K562 (cell line): ENCODE results near the gene FETUB. TPM values are rescaled to one million over a fixed set of nuclear protein-coding genes. Genes with fewer than 3 reads are reported as not detected.

Experiments used
- ATF1 ChIP-seq, 2 experiments: fragments of 450-650 bp in 1 of 2; IDR thresholded peaks; 2 replicates each; pipeline ENCODE4 v1.6.1; 2016; ENCODE audit warnings: missing compliant biosample characterization in 1 of 2, missing genetic modification characterization in 1 of 2
- CBX1 ChIP-seq: sonication (generic); IDR thresholded peaks from 2 replicates; pipeline ENCODE4 v1.6.1; 2016; ENCODE audit warnings: antibody characterized with exemption, low read depth, mild to moderate bottlenecking
- CXXC5 ChIP-seq: fragments of 250-450 bp; sonication (Bioruptor Pico); IDR thresholded peaks from 2 replicates; pipeline ENCODE4 v1.8.0; 2022; ENCODE audit warnings: inconsistent platforms, mild to moderate bottlenecking, moderate library complexity
- EGR1 ChIP-seq: fragments of 450-650 bp; conservative IDR thresholded peaks from 2 replicates; pipeline ENCODE4 v1.6.1; 2017; ENCODE audit warnings: mild to moderate bottlenecking
- GATA2 ChIP-seq: sonication (generic); formaldehyde crosslinking; IDR thresholded peaks from 2 replicates; pipeline ENCODE4 v1.4.0; 2020; ENCODE audit warnings: mild to moderate bottlenecking, missing genetic modification reagents
- HCFC1 ChIP-seq: IDR thresholded peaks from 2 replicates; pipeline ENCODE4 v1.6.1; 2012; ENCODE audit warnings: low read depth, low read length, improper control_type of control experiment
- JUN ChIP-seq, 2 experiments: sonication (generic) in 1 of 2; formaldehyde crosslinking in 1 of 2; IDR thresholded peaks; 2 replicates each; pipeline versions ENCODE4 v1.6.1 to v1.8.0; 2012 to 2022; ENCODE audit warnings: borderline replicate concordance in 2 of 2, mild to moderate bottlenecking in 2 of 2, improper control_type of control experiment in 1 of 2, low read depth in 1 of 2, low read length in 1 of 2, missing genetic modification reagents in 1 of 2
- KLF10 ChIP-seq: fragments of 250-450 bp; sonication (Bioruptor Pico); IDR thresholded peaks from 2 replicates; pipeline ENCODE4 v1.6.1; 2021; ENCODE audit warnings: matching md5 sums
- KLF16 ChIP-seq: IDR thresholded peaks from 2 replicates; pipeline ENCODE4 v1.6.1; 2016; ENCODE audit warnings: antibody characterized with exemption
- LEF1 ChIP-seq: fragments of 450-650 bp; IDR thresholded peaks from 2 replicates; pipeline ENCODE4 v1.6.1; 2016; ENCODE audit warnings: mild to moderate bottlenecking
- PHF21A ChIP-seq: fragments of 450-650 bp; IDR thresholded peaks from 2 replicates; pipeline ENCODE4 v1.6.1; 2017; ENCODE audit warnings: low read depth, borderline replicate concordance
- PRPF4 ChIP-seq: fragments of 200-400 bp; formaldehyde crosslinking; IDR thresholded peaks from one replicate; pipeline ENCODE4 v1.6.1; 2017; ENCODE audit warnings: low read length, low read depth, mild to moderate bottlenecking; ENCODE audit not compliant: insufficient read depth, poor library complexity, severe bottlenecking
- RAD21 ChIP-seq, 2 experiments: fragments of 250-450 bp in 1 of 2; fragments of 450-650 bp in 1 of 2; sonication (Bioruptor Pico) in 1 of 2; formaldehyde crosslinking in 1 of 2; IDR thresholded peaks in 1 of 2; conservative IDR thresholded peaks in 1 of 2; 2 replicates each; pipeline versions ENCODE4 v1.4.0 to v1.8.0; 2020 to 2022; ENCODE audit warnings: mild to moderate bottlenecking in 2 of 2, moderate library complexity in 1 of 2
- RFX1 ChIP-seq: fragments of 450-650 bp; IDR thresholded peaks from 2 replicates; pipeline ENCODE4 v1.6.1; 2016; ENCODE audit warnings: mild to moderate bottlenecking, moderate library complexity
- RNF2 ChIP-seq: sonication (generic); IDR thresholded peaks from 2 replicates; pipeline ENCODE4 v1.6.1; 2016
- SMARCA4 ChIP-seq: fragments of 450-650 bp; IDR thresholded peaks from 2 replicates; pipeline ENCODE4 v1.6.1; 2016
- SOX6 ChIP-seq: fragments of 450-650 bp; IDR thresholded peaks from 2 replicates; pipeline ENCODE4 v1.6.1; 2014; ENCODE audit warnings: mild to moderate bottlenecking
- TEAD2 ChIP-seq: fragments of 450-650 bp; IDR thresholded peaks from 2 replicates; pipeline ENCODE4 v1.6.1; 2016; ENCODE audit warnings: missing genetic modification characterization, control low read depth, missing compliant biosample characterization
- ZNF124 ChIP-seq: sonication (generic); formaldehyde crosslinking; IDR thresholded peaks from 2 replicates; pipeline ENCODE4 v1.8.1; 2022; ENCODE audit warnings: missing genetic modification reagents
- ZNF282 ChIP-seq: sonication (generic); formaldehyde crosslinking; IDR thresholded peaks from 2 replicates; pipeline ENCODE4 v1.8.1; 2023; ENCODE audit warnings: missing genetic modification reagents
- ZNF408 ChIP-seq: fragments of 250-450 bp; sonication (Bioruptor Pico); IDR thresholded peaks from 2 replicates; pipeline ENCODE4 v1.4.0; 2020; ENCODE audit warnings: low read depth, mild to moderate bottlenecking, moderate library complexity
- ZNF551 ChIP-seq: fragments of 250-450 bp; sonication (Bioruptor Pico); IDR thresholded peaks from 2 replicates; pipeline ENCODE4 v1.5.0; 2021; ENCODE audit warnings: mild to moderate bottlenecking, moderate library complexity
- polyA plus RNA-seq, 8 experiments: library from polyadenylated mRNA; depleted of rRNA in 4 of 8; stranded (reverse) in 5 of 8; unstranded in 3 of 8; fragments of >200 nt; fragmentation: Nextera tagmentation in 2 of 8; fragmentation: Illumina TruSeq in 1 of 8; extraction: Ambion mirVana in 2 of 8; extraction: Trizol in 1 of 8; gene quantifications; 2 replicates each; pipeline versions ENCODE4 v1.2.1 to v1.2.3, GENCODE V29; 2011 to 2014; ENCODE audit warnings: inconsistent platforms in 1 of 8, missing spikeins in 1 of 8
- total RNA-seq, 7 experiments: library from RNA; depleted of rRNA in 6 of 7; stranded (reverse); fragments of >200 nt in 6 of 7; fragmentation: Illumina TruSeq in 2 of 7; extraction: Trizol in 2 of 7; gene quantifications; 2 replicates each; pipeline versions ENCODE4 v1.2.1 to v1.2.3, GENCODE V29; 2011 to 2021; ENCODE audit warnings: low replicate concordance in 1 of 7
- TF ChIP-seq, protein P1 (sequence below), 2 experiments: fragments of 200-800 bp in 1 of 2; sonication (Bioruptor generic) in 1 of 2; sonication (generic) in 1 of 2; formaldehyde crosslinking in 1 of 2; IDR thresholded peaks in 1 of 2; conservative IDR thresholded peaks in 1 of 2; 2 replicates each; pipeline versions ENCODE4 v1.5.0 to v1.6.1; 2016 to 2020; ENCODE audit warnings: missing compliant biosample characterization in 1 of 2, missing genetic modification characterization in 1 of 2, missing genetic modification reagents in 1 of 2
- TF ChIP-seq, protein P2 (sequence below): fragments of 250-450 bp; sonication (Bioruptor Pico); IDR thresholded peaks from 2 replicates; pipeline ENCODE4 v1.4.0; 2020; ENCODE audit warnings: mild to moderate bottlenecking, moderate library complexity
- TF ChIP-seq, protein P3 (sequence below): sonication (generic); formaldehyde crosslinking; IDR thresholded peaks from 2 replicates; pipeline ENCODE4 v1.8.1; 2022; ENCODE audit warnings: missing genetic modification reagents
- TF ChIP-seq, protein P4 (sequence below): fragments of 450-650 bp; IDR thresholded peaks from 2 replicates; pipeline ENCODE4 v1.6.1; 2016; ENCODE audit warnings: low read depth, mild to moderate bottlenecking, moderate library complexity

FETUB gene
- total and polyA plus RNA-seq, 9 of the 15 experiments (the other 6 are each of a cell fraction or from before 2014, with no cell fraction given): not detected

DNA sequence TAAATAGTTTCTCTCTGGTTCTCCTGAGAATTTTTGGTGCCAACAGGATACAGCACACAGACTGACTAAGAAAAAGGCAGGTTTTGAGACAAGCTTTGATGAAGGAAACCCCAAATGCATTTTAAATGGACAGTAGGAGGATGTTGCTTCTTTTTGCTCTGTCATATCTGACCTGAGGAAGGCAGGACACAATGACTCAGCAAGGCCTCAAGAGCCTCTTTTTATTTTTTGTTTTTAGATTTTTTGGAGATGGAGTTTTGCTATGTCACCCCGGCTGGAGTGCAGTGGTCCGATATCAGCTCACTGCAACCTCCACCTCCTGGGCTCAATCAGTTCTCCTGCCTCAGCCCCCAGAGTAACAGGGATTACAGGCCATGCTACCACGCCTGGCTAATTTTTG lies 60.1 kb downstream of the FETUB start (continued):
- TF ChIP-seq JUN (IDR thresholded peaks at IDR 0.05; ENCODE audit: borderline replicate concordance, low read depth, low read length) (peak; percentile 36; the same call in 1 of the 2 replicates), JUN (CRISPR knock-in tag; IDR thresholded peaks at IDR 0.05; ENCODE audit: borderline replicate concordance) (no peak), GATA2 (CRISPR knock-in tag) (peak; percentile 60), PRPF4 (no peak), TEAD2 (peak; percentile 20; the same call in 1 of the 2 replicates), SOX6 (peak; percentile 73), PHF21A (peak; percentile 87; the same call in 1 of the 2 replicates), CBX1 (no peak), ZNF124 (CRISPR knock-in tag) (no peak), KLF10 (CRISPR knock-in tag) (no peak), RAD21 (CRISPR knock-in tag; conservative IDR thresholded peaks at IDR 0.05 in 1 of 2, IDR thresholded peaks at IDR 0.05 in 1 of 2) (0 out of 4 replicates have a peak, but pooled peaks of 1 of the 2 experiments have one; percentile 16), ATF1 (CRISPR knock-in tag; IDR thresholded peaks at IDR 0.05) (no peak), ATF1 (tag; IDR thresholded peaks at IDR 0.05) (peak; percentile 40; the same call in 1 of the 2 replicates), ZNF551 (CRISPR knock-in tag) (no peak), RFX1 (no peak), ZNF282 (CRISPR knock-in tag) (no peak), ZNF408 (CRISPR knock-in tag) (no peak), SMARCA4 (peak; percentile 96), RNF2 (peak; percentile 42; the same call in 1 of the 2 replicates), KLF16 (peak; percentile 67; the same call in 1 of the 2 replicates), CXXC5 (CRISPR knock-in tag) (peak; percentile 49), LEF1 (peak; percentile 85; the same call in 1 of the 2 replicates), EGR1 (peak; percentile 33; the same call in 1 of the 2 replicates), HCFC1 (no peak)
- TF ChIP-seq, protein P1, sequence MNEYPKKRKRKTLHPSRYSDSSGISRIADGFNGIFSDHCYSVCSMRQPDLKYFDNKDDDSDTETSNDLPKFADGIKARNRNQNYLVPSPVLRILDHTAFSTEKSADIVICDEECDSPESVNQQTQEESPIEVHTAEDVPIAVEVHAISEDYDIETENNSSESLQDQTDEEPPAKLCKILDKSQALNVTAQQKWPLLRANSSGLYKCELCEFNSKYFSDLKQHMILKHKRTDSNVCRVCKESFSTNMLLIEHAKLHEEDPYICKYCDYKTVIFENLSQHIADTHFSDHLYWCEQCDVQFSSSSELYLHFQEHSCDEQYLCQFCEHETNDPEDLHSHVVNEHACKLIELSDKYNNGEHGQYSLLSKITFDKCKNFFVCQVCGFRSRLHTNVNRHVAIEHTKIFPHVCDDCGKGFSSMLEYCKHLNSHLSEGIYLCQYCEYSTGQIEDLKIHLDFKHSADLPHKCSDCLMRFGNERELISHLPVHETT (CRISPR knock-in tag; conservative IDR thresholded peaks at IDR 0.05 in 1 of 2, IDR thresholded peaks at IDR 0.05 in 1 of 2): peak in 1 of 2 experiments; percentile 27; a peak in 1 of 4 replicates
- TF ChIP-seq, protein P2, sequence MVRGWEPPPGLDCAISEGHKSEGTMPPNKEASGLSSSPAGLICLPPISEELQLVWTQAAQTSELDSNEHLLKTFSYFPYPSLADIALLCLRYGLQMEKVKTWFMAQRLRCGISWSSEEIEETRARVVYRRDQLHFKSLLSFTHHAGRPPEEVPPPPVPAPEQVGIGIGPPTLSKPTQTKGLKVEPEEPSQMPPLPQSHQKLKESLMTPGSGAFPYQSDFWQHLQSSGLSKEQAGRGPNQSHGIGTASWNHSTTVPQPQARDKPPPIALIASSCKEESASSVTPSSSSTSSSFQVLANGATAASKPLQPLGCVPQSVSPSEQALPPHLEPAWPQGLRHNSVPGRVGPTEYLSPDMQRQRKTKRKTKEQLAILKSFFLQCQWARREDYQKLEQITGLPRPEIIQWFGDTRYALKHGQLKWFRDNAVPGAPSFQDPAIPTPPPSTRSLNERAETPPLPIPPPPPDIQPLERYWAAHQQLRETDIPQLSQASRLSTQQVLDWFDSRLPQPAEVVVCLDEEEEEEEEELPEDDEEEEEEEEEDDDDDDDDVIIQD (CRISPR knock-in tag): no peak
- TF ChIP-seq, protein P3, sequence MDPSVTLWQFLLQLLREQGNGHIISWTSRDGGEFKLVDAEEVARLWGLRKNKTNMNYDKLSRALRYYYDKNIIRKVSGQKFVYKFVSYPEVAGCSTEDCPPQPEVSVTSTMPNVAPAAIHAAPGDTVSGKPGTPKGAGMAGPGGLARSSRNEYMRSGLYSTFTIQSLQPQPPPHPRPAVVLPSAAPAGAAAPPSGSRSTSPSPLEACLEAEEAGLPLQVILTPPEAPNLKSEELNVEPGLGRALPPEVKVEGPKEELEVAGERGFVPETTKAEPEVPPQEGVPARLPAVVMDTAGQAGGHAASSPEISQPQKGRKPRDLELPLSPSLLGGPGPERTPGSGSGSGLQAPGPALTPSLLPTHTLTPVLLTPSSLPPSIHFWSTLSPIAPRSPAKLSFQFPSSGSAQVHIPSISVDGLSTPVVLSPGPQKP (CRISPR knock-in tag): no peak
- TF ChIP-seq, protein P4, sequence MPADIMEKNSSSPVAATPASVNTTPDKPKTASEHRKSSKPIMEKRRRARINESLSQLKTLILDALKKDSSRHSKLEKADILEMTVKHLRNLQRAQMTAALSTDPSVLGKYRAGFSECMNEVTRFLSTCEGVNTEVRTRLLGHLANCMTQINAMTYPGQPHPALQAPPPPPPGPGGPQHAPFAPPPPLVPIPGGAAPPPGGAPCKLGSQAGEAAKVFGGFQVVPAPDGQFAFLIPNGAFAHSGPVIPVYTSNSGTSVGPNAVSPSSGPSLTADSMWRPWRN: peak; percentile 59
